HPDE6-E6E7 (cell line): Measurements from ENCODE around the gene MAFB.
A peak's percentile ranks its signal among the peaks of the same experiment; 100 is the strongest.

ENCODE experiments used
- DNase-seq: peaks from one replicate; pipeline ENCODE4 v3.0.0; 2011; ENCODE audit warnings: missing footprints; ENCODE audit errors: extremely low spot score

The MAFB gene

DNA sequence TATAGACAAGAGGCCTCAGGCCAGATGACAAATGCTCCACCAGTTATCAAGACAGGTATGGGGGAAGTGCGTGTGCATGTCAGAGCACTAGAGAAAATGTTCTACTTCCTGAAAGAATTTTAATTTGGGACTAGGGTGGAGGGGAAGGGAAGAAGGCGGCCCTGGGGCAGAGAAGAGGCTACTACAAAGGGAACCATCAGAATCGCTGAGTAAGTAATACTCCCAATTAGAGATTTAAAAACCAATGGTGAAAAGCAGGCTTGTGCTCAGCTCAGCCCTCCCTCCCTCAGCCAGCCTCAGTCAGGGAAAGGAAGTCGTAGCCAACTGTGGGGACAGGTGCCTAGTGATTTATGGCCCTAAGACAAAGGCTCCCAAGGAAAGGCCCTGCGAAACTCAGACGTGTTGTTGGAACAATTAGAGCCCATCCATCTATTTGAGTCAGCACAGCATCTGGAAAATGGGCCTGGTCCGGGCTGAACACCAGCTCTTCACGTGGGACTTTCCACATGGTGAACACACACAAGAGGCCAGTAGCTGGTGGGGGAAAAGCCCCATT is 15.0 kb upstream of the MAFB start:
- DNase-seq, result no peak

GRCh38 chr20:40702504-40702903 is 13.5 kb upstream of the MAFB start:
- DNase-seq, result no peak

DNA sequence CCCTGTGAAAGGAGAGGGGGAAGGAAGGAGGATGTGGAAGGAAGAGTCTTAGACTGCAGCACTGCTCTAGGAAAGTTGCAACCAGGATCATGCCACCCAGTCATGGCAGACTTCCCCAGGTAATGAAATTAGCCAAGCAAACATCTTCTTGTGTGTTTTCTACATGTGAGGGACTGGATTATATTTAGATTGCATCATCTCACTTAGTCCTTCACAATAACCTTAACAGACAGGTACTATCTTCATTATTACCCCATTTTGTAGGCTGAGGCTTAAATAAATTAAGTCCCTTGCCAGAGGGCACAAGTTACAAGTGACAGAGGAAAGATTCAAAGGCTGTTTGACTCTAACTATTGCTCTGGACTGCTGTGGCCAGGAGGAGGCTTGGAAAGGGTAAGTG is 9.7 kb upstream of the MAFB start:
- DNase-seq, result no peak

GRCh38 chr20:40698281-40698680 is 9.2 kb upstream of the MAFB start:
- DNase-seq, result no peak

DNA sequence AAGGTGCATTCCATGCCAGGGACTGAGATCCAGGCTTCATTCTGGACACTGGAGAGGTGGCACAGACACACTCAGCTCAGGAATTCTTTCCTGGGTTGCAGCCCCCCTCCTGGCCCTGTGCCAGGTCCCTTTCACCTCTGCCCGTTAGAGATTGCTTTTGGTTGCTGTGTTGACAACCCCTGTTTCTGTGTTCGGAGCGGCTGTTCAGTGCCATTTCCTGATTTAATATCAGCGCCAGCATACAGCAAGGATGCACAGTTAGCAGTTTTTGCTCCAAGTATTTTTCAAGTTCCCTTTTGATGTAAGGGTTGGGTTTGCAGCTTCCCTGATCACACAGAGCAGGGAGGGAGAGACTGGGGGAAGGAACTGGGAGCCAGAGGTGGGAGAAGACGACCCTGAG is 8.5 kb upstream of the MAFB start:
- no peak for DNase-seq

- DNase-seq, result no peak
Observed at GRCh38 chr20:40695214-40695613, 6.2 kb upstream of the MAFB start.

DNA sequence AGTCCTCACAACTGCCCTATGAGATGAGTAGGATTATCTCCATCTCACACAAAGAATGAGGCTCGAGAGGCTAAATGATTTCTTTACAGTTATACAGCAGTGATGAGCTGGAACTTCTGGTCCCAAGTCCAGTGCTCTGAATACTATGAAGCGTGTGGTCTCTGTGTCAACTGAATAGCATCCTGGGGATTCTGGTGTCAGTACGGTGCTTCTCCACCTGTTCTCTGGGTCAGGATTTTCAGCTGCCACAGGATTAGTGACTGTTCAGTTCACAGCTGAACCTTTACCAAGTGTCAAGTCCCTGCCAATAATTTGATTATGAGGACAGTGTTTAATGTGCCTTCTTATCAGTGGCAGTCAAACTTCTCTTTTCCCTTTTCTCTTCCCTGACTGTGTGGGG is 5.2 kb upstream of the MAFB start:
- DNase-seq, result no peak

GRCh38 chr20:40692240-40693011 is 3.4 kb upstream of the MAFB start:
- no peak for DNase-seq

DNA sequence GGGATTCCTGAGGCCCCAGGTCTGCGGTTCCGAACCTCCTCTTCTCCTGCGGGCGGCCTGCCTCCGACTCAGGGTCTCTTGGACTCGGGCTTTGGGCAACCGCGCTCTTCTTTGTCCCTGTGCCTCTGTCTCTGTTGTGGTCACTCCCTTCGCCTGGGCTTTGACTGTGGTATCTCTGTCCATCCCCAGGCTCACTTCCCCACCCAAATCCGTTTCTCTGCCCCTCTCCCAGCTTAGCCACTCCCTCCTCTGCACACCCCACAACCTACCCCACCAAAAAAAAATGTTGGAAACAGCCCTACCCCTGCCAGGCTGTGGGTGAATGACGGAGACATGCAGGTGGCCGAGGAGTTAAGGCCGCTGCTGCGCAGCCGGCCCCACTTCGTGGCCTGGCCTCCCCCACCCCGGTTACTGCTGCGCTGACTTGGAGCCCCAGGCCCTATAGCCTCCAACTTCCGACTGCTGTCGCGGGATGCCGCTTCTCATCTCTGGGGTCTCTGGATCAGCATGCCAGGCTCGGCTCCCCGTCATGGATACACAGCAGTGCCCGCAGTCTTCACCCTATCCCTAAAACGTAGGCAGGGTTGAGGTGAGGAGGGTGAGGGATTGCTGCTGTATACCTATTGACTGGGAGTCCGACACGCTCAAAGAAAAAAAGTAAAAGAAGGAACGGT is 2.7 kb upstream of the MAFB start:
- DNase-seq, result no peak

DNA sequence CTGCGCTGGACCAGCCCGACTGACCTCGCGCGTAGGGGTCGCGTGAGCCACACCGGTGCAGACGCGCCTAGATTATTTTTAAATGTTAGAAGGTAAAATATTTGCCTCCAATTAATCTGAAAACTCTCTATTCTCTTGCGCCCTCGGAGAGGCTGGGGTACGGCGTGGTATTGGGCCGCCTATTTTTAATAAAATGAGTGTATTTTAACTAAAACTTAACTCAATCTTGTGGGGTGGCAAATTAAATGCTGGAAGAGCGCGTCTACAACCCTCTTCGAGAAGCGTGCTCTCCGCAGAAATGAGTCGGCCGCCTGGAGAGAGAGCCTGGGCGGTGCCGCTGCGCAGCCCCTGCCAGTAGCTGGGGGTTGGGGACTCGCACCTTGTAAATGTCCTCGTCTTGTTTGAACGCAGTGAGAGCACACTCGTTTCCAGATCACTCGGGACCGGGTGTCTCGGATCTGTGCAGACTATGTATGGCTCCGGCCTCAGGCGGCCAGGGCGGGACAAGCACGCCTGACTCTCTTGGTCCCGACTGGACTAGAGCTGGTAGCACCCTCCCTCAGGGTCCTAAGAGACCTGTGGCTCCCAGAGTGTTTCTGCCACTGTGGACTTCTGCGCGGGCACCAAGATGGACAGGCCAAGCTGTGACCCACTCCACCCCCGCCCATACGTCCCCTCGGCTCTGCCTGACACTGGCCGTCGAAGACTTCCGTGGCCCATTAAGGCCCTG is 2.0 kb upstream of the MAFB start:
- no peak for DNase-seq

- peak; percentile 23 for DNase-seq
Observed at GRCh38 chr20:40689943-40690835, 1.2 kb upstream of the MAFB start.

DNA sequence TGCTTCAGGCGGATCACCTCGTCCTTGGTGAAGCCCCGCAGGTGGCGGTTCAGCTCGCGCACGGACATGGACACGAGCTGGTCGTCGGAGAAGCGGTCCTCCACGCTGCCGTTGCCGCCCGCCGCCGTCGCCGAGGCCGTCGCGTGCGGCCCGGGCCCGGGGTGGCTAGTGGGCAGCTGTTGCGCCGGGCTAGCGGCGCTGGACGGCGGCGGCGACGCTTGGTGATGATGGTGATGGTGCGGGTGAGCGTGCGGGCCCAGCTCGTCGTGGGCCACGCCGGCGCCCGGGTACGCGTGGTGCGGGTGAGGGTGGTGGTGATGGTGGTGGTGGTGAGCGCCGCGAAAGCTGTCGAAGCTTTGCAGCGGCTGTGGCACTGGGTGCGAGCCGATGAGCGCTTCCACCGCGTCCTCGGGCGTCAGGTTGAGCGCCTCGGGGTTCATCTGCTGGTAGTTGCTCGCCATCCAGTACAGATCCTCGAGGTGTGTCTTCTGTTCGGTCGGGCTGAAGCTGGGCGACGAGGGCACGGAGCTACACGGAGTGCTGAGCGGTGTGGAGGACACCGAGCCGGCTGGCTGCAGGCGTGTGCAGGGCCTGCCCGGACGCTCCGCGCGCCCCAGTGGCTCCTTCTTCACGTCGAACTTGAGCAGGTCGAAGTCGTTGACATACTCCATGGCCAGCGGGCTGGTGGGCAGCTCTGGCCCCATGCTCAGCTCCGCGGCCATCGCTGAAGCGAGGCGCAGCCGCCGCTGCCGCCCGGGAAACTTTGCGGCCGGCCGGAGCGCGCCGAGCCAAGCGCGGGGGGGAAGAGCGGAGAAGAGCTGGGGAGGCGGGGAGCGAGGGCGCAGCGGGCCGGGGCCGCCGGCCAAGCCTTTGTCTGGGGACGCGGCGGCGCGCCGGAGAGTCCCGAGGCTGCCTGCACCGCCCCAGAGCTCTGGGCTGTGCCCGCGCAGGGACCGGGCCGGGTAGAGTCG is 622 bp downstream of the MAFB start:
- no peak for DNase-seq

- no peak for DNase-seq
Observed at GRCh38 chr20:40687384-40688128, 1.5 kb downstream of the MAFB start.

- DNase-seq, result no peak
Observed at GRCh38 chr20:40686893-40687292, 2.1 kb downstream of the MAFB start.

DNA sequence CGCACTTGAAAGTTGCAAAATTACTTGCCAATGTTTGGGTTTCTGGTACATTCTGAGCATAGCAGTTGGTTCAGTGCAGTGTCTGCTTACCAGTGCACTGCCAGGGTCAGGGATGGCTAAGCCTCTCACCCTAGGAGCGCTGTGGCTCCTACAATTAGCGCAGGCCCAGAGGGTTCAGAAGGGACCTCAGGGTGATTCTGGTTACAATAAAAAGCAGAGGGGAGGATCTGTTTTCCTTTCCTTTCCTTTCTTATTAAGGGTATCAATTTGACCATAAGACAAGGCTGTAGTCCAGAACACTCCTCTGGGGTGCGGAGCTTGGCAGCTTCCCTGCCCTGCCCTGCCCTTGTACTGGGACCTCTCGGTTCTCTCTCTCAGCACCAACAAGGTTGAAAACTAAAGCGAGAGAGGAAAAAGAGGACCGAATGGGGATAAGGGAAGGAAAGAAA is 2.6 kb downstream of the MAFB start:
- no peak for DNase-seq

GRCh38 chr20:40685349-40685748 is 3.7 kb downstream of the MAFB start:
- no peak for DNase-seq

- DNase-seq, result no peak
Observed at GRCh38 chr20:40683894-40684268, 5.2 kb downstream of the MAFB start.

DNA sequence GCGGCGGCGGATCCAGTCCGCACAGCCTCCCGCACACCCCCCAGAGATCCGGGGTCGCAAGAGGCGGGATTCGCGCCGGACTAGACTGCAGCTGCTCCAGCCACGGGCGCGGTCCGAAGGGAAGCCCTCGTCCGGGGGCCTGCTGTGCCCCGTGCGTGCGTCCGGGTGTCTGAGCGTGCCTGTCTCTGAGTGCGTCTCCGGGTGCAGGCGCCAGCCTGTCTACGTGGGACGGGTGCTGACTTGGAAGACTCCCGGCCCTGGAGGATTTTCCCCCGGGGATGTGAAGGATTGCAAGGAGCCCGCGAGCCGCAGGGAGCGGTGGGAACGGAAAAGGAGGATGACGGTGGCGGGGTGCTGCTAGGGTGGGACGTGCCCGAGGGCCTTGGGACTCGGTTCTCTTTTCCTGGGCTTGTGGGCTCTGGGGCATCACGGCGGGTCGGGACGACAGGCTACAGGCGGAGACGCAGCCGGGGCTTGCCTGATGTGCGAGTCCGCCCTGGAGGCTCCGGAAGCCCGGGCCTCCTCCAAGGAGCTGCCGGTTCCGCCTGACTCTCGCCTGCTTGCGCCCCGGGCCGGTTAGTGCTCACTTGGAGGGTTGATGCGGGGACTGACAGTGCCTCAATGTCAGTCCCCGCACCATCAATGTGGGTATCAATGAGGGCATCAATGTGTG is 5.7 kb downstream of the MAFB start:
- DNase-seq, result no peak
